ENCODE measurements around the gene PLXNA2.

The PLXNA2 gene

GRCh38 chr1:208273386-208274017, 29.3 kb upstream of the PLXNA2 start:
- ATAC-seq: no peak
- TF ChIP-seq ZC3H10 (CRISPR knock-in tag; IDR thresholded peaks at IDR 0.05): no peak
- no peak for TF ChIP-seq CSDC2 (CRISPR knock-in tag; IDR thresholded peaks at IDR 0.05)
- no peak for TF ChIP-seq PPARA (CRISPR knock-in tag; IDR thresholded peaks at IDR 0.05; ENCODE audit: borderline replicate concordance)
- TF ChIP-seq CREB5 (CRISPR knock-in tag; IDR thresholded peaks at IDR 0.05; ENCODE audit: low read depth): no peak
- TF ChIP-seq OSR1 (CRISPR knock-in tag; IDR thresholded peaks at IDR 0.05): no peak
- no peak for TF ChIP-seq ZNF565 (CRISPR knock-in tag; conservative IDR thresholded peaks at IDR 0.05; ENCODE audit: low read depth)
- TF ChIP-seq ZFP30 (CRISPR knock-in tag; IDR thresholded peaks at IDR 0.05): no peak
- TF ChIP-seq PATZ1 (CRISPR knock-in tag; IDR thresholded peaks at IDR 0.05; ENCODE audit: borderline replicate concordance): no peak
- no peak for TF ChIP-seq ARNTL (CRISPR knock-in tag; IDR thresholded peaks at IDR 0.05; ENCODE audit: borderline replicate concordance, low read depth)
- no peak for TF ChIP-seq ISL1 (CRISPR knock-in tag; IDR thresholded peaks at IDR 0.05)
- no peak for TF ChIP-seq TOX (CRISPR knock-in tag; IDR thresholded peaks at IDR 0.05; ENCODE audit: borderline replicate concordance)
- no peak for TF ChIP-seq CSRNP3 (CRISPR knock-in tag; IDR thresholded peaks at IDR 0.05)
- TF ChIP-seq TSHZ2 (CRISPR knock-in tag; IDR thresholded peaks at IDR 0.05): no peak
- no peak for TF ChIP-seq GLIS3 (CRISPR knock-in tag; IDR thresholded peaks at IDR 0.05)
- no peak for TF ChIP-seq TCF4 (CRISPR knock-in tag; IDR thresholded peaks at IDR 0.05; ENCODE audit: borderline replicate concordance)
- no peak for TF ChIP-seq ZNF70 (CRISPR knock-in tag; IDR thresholded peaks at IDR 0.05)
- TF ChIP-seq ZNF8 (CRISPR knock-in tag; IDR thresholded peaks at IDR 0.05): no peak
- no peak for TF ChIP-seq ZFP3 (CRISPR knock-in tag; IDR thresholded peaks at IDR 0.05)
- no peak for TF ChIP-seq BACH2 (CRISPR knock-in tag; IDR thresholded peaks at IDR 0.05; ENCODE audit: borderline replicate concordance)
- TF ChIP-seq POU6F1 (CRISPR knock-in tag; IDR thresholded peaks at IDR 0.05; ENCODE audit: borderline replicate concordance, low read depth): no peak

GRCh38 chr1:208272713-208273112, 28.5 kb upstream of the PLXNA2 start:
- no peak for TF ChIP-seq PATZ1 (CRISPR knock-in tag; IDR thresholded peaks at IDR 0.05; ENCODE audit: borderline replicate concordance)
- no peak for TF ChIP-seq CSRNP3 (CRISPR knock-in tag; IDR thresholded peaks at IDR 0.05)
- TF ChIP-seq TSHZ2 (CRISPR knock-in tag; IDR thresholded peaks at IDR 0.05): peak; percentile 52; the same call in 1 of the 2 replicates
- TF ChIP-seq PPARA (CRISPR knock-in tag; IDR thresholded peaks at IDR 0.05; ENCODE audit: borderline replicate concordance): no peak
- TF ChIP-seq ZC3H10 (CRISPR knock-in tag; IDR thresholded peaks at IDR 0.05): no peak
- TF ChIP-seq ESRRG (CRISPR knock-in tag; IDR thresholded peaks at IDR 0.05): no peak
- no peak for TF ChIP-seq OSR1 (CRISPR knock-in tag; IDR thresholded peaks at IDR 0.05)
- no peak for TF ChIP-seq SNAI2 (CRISPR knock-in tag; IDR thresholded peaks at IDR 0.05)
- peak; percentile 77; the same call in 1 of the 2 replicates for TF ChIP-seq ZNF70 (CRISPR knock-in tag; IDR thresholded peaks at IDR 0.05)
- no peak for TF ChIP-seq TOX (CRISPR knock-in tag; IDR thresholded peaks at IDR 0.05; ENCODE audit: borderline replicate concordance)
- ATAC-seq: no peak
